NCI-H748 treated with DMSO at 0.1 percent for 48 hours (cell line): ENCODE results near the gene SNX2.

Source experiments
- DNase-seq: peaks from one replicate; lab custom pipeline; 2025; lab: John Stamatoyannopoulos, UW

Gene SNX2

DNA sequence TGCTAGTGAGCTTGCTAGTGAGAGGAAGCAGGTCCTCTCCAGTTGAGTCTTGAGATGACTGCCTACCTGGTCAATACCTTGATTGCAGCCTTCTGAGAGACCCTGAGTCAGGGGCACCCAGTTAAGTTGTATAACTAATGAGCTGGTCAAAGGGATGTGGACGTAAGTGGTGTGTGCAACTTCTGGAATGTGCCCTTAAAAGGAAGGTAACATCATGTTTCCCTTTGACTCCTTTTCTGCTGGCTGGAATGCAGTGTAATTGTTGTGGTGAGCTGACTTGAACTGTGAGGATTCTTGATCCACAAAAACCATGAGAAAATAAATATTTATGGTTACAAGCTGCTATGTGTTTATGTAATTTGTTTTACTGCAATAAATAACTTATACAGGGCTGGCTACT is 2.4 kb upstream of the SNX2 start:
- DNase-seq = no peak

DNA sequence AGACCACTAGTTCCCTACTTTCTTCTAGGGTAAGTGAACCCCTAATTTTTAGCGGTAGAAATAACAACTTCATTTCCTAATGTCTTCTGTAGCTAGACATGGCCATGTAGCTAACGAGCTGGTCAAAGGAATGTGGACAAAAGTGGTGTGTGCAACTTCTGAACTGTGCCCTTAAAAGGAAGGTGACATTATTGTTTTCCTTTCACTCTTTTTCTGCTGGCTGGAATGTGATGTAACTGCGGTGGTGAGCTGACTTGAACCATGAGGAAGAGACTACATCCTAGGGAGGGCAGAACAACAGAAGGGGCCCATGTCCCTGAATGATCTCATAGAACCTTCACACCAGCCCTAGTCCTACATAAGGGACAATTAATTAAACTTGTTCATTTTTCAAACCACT is 1.3 kb upstream of the SNX2 start:
- DNase-seq = no peak

- DNase-seq = no peak
Observed at GRCh38 chr5:122774519-122774860, 390 bp upstream of the SNX2 start.

DNA sequence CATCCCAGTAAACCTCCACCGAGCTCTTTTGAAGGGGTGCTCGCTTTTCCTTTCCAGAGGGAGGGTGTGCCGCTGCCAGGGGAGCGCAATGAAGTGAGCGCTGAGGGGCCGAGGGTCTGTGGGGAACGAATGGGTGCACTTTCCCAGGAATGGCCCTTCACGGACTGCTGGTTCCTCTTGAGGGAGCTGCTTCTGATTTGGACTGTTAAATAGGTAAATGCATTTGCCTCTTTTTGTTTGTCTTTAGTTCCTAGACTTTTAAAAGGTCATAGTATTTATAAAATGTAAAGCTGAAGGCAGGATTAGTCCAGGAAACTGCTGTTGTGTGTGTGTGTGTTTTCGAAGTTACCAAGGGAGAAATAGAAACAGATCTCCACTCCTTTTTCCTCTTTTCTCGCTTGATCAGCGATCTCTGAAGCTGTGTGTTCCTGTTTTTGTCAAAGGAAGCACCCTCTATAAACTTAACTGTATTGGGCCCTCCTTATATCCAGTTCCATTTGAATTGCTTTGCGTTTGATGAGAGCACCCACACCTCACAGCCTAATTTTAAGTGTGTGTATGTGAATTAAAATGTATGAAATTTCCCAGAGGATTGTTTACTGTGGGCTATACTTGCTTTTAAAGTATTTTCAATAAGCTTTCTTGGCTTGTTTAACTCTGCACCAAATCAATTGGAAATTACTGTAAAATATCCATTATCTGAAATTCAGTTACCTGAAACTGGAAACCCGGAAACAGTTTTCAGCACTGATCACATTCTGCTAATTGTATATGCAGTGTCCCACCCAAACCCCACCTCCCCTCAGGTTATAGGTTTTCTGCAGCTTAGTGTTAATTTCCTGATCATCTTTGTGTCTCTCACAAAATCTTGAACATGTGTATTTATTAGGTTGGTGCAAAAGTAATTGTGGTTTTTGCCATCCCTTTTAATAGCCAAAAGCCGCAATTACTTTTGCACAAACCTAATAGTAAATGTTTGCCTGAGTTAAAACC is 966 bp downstream of the SNX2 start:
- DNase-seq = peak; percentile 30

DNA sequence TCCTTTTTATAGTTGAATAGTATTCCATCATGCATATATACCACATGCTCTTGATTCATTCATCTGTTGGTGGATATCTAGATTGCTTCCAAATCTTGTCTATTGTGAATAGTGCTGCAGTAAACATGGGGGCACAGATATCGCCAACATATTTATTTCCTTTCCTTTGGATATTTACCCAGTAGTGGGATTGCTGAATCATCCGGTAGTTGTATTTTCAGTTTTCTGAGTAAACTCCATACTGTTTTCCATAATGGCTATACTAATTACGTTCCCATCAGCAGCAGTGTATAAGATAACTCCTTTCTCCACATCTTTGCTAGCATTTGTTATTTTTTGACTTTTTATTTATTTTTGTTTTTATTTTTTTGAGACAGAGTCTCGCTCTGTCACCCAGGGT is 3.3 kb downstream of the SNX2 start:
- DNase-seq = no peak

GRCh38 chr5:122779451-122779850 is 4.6 kb downstream of the SNX2 start:
- DNase-seq = no peak

GRCh38 chr5:122780296-122780695 is 5.4 kb downstream of the SNX2 start:
- no peak for DNase-seq

- no peak for DNase-seq
Observed at GRCh38 chr5:122781465-122781864, 6.6 kb downstream of the SNX2 start.

- no peak for DNase-seq
Observed at GRCh38 chr5:122785294-122785693, 10.4 kb downstream of the SNX2 start.

GRCh38 chr5:122788371-122788770 is 13.5 kb downstream of the SNX2 start:
- DNase-seq = no peak

GRCh38 chr5:122788996-122789395 is 14.1 kb downstream of the SNX2 start:
- no peak for DNase-seq

DNA sequence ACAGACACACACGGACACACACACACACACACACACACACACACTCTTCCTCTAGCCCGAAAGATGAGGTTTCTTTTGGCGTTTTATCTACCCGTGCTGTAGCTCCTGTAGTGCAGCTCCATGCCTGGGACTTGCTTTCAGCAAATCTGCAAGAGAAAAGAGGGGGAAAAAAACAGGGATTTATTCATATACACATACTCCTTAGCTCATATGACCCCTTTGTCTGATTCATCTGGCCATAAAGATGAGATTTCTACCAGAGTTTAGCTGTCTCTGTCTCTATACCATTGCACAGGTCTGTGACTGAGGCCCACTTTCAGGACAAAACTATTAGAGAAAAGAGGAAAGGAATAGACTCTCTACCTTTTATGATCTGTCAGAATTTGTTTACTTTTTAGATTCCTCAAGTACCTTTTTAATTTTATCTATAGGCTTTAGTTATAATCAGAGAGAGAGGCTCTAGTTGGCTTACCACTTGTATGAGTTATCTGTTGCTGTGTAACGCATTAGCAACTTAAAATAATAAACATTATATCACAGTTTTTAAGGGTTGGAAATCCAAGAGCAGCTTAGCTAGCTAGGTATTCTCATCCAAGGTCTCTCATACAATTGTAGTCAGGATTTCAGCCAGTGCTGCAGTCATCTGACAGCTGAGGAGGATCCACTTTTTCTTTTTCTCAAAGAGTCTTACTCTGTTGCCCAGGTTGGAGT is 14.7 kb downstream of the SNX2 start:
- no peak for DNase-seq

DNA sequence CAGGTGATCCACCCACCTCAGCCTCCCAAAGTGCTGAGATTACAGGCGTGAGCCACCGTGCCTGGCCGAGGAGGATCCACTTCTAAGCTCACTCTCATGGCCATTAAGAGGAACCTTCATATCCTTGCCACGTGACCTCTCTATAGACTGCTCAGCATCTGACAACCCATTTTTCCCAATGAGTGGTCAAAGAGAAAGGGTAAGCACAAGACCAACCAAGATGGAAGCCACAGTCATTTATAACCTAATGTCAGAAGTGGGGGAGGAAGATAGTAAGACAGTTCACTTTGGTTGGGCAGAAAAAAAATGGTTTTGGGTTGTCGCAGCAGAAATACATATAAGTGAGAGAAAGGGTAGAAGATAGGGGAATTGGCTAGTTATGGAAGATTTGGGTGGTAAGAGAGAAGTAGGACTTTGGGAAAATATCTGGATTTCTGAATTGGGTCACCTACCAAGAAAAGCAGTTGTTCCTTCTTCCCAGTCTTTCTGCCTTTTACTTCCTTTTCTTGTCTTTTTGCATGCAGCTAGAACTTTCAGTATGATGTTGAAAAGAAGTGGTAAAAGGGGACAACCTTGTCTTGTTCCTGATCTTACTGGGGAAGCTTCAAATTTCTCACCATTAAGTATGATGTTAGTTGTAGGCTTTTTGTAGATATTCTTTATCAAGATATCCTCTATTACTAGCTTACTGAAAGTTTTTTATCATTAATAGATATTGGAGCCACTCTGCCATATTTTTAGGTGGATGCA is 15.6 kb downstream of the SNX2 start:
- DNase-seq = no peak

DNA sequence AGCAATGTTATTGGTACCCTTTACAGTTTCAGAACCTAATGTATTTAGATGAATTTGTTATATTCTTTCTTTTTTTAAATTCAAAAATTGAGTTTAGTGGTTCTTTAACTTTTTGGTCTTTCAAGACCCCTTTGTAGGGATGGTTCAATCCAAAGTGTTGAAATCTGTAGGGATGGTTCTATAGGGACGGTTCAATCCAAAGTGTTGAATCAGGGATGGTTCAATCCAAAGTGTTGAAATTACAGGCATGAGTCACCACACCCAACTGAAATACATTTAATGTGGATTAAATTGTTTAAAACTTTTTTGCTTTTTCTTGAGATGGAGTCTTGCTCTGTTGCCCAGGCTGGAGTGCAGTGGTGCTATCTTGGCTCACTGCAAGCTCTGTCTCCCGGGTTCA is 30.6 kb downstream of the SNX2 start:
- no peak for DNase-seq

- DNase-seq = no peak
Observed at GRCh38 chr5:122810405-122810804, 35.5 kb downstream of the SNX2 start.

GRCh38 chr5:122815218-122815767 is 40.4 kb downstream of the SNX2 start:
- DNase-seq = no peak

DNA sequence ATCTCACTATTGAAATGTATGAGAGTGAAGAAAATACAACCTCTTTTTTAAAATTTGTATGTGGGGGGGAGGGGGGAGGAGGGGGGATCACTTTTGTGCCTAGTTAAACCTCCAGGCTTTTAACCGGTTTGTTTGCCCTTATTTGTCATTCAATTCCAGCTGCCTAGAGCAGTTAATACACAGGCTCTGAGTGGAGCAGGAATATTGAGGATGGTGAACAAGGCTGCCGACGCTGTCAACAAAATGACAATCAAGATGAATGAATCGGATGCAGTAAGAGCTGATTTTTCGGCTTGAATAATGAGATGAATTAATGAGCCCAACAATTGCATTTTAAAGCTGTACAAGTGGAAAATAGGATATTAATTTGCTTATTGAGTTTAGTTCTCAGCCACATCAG is 41.9 kb downstream of the SNX2 start:
- DNase-seq = peak; percentile 50

GRCh38 chr5:122831984-122832383 is 57.1 kb downstream of the SNX2 start:
- DNase-seq = no peak

DNA sequence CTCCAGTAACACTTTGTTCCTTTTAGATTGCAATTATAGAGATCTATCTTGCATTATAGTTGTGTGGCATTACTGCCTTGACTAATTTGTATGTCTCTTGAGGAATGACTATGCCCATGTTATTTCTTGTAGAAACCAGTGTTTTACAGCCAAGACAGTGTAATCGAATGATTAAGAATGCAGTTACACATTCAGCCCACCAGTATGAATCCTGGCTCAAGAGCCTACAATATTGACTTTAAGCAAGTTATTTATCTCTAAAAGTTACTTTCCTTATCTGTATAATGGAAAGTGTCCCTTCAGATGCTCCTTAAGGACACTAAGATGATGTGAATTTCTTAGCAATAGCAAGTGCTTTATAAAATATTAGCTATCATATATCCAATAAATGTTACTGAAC is 60.8 kb downstream of the SNX2 start:
- DNase-seq = no peak

GRCh38 chr5:122836947-122837346 is 62.1 kb downstream of the SNX2 start:
- no peak for DNase-seq

- DNase-seq = no peak
Observed at GRCh38 chr5:122839731-122840130, 64.9 kb downstream of the SNX2 start.

- no peak for DNase-seq
Observed at GRCh38 chr5:122842016-122842580, 67.2 kb downstream of the SNX2 start.
